Measurements from ENCODE around the gene IBA57. TPM values are rescaled to one million over a fixed set of nuclear protein-coding genes. Genes with fewer than 3 reads are reported as not detected.

IBA57 gene
- total RNA-seq, 2 donors from 2014 or later: 3.5 to 12.2 TPM

GRCh38 chr1:228213917-228214808, 48.6 kb downstream of the IBA57 start:
- TF ChIP-seq, protein P1, sequence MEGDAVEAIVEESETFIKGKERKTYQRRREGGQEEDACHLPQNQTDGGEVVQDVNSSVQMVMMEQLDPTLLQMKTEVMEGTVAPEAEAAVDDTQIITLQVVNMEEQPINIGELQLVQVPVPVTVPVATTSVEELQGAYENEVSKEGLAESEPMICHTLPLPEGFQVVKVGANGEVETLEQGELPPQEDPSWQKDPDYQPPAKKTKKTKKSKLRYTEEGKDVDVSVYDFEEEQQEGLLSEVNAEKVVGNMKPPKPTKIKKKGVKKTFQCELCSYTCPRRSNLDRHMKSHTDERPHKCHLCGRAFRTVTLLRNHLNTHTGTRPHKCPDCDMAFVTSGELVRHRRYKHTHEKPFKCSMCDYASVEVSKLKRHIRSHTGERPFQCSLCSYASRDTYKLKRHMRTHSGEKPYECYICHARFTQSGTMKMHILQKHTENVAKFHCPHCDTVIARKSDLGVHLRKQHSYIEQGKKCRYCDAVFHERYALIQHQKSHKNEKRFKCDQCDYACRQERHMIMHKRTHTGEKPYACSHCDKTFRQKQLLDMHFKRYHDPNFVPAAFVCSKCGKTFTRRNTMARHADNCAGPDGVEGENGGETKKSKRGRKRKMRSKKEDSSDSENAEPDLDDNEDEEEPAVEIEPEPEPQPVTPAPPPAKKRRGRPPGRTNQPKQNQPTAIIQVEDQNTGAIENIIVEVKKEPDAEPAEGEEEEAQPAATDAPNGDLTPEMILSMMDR (IDR thresholded peaks at IDR 0.05): no peak
- DNase-seq (ENCODE audit: low spot score): no peak
- no peaks in the 10 kb centered on the region for H3K36me3 ChIP-seq
- no peak overlapping the region for H3K27ac ChIP-seq
- no peak for ATAC-seq (ENCODE audit: insufficient number of reproducible peaks, low FRiP score, low read depth)
- peak overlapping the region; percentile 85 for H3K4me3 ChIP-seq
- H3K9me3 ChIP-seq: no peaks in the 10 kb centered on the region
- H3K27me3 ChIP-seq (replicated peaks; ENCODE audit: insufficient read depth): no peaks in the 10 kb centered on the region
- peaks cover 4 to 5% of the 10 kb centered on the region in 2 donors for H3K4me1 ChIP-seq (ENCODE audit: control insufficient read depth in 1 of 2, low read depth in 2 of 2)

DNA sequence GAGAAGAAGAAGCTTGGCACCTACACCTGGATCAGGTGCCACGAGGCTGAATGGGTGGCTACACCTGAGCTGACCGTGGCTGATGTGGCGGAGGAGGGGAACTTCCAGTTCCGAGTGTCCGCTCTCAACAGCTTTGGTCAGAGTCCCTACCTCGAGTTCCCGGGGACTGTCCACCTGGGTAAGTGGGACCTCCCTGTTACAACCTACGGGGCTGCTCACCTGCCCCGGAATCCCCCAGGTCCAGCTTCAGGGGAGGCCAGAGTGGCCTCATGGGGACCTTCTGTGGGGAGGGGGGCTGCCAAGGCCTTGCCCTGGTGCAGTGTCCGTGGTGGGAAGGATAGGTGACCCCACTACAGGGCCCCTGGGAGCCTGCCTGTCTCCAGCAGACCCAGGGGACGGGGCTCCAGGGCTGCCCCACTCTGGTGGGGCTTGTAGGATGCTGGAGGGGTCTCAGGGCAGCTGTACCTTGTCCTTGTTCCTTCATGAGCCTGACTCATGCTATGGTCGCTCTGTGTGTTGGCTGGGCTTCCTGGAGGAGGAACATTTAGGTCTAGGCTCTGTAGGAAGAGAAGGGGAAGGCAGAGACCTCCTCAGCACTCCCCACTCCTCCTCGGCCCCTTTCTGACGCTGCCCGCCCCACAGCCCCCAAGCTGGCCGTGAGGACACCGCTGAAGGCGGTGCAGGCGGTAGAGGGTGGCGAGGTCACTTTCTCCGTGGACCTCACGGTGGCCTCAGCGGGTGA, 49.5 kb downstream of the IBA57 start:
- DNase-seq (ENCODE audit: low spot score) (no peak), ATAC-seq (ENCODE audit: insufficient number of reproducible peaks, low FRiP score, low read depth) (no peak)
- TF ChIP-seq, protein P1 (IDR thresholded peaks at IDR 0.05): no peak
- Histone ChIP-seq H3K36me3 (no peaks in the 10 kb centered on the region), H3K4me1 (ENCODE audit: control insufficient read depth in 1 of 2, low read depth in 2 of 2) (peaks cover 4 to 5% of the 10 kb centered on the region in 2 donors), H3K4me3 (no peak overlapping the region), H3K27me3 (replicated peaks; ENCODE audit: insufficient read depth) (no peaks in the 10 kb centered on the region), H3K27ac (no peak overlapping the region), H3K9me3 (no peaks in the 10 kb centered on the region)

DNA sequence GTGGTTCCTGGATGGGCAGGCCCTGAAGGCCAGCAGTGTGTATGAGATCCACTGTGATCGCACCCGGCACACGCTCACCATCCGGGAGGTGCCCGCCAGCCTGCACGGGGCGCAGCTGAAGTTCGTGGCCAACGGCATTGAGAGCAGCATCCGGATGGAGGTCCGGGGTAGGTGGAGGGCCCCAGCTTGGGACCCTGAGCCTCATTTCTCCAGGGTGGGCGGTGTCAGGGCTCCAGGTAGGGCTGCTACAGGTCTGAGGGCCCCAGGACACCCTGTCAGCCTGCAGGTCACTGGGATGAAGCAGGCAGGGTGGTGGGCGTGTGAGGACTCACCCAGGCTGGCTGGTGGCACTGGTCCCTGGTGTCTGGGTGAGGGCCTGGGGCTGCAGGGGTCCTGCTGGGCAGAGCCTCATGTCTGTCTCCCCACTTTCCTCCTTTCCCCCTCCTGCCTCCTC, 50.1 kb downstream of the IBA57 start:
- H3K36me3 ChIP-seq: no peaks in the 10 kb centered on the region
- no peak overlapping the region for H3K4me3 ChIP-seq
- TF ChIP-seq, protein P1 (IDR thresholded peaks at IDR 0.05): no peak
- no peak overlapping the region for H3K27ac ChIP-seq
- H3K9me3 ChIP-seq: no peaks in the 10 kb centered on the region
- H3K4me1 ChIP-seq (ENCODE audit: control insufficient read depth in 1 of 2, low read depth in 2 of 2): peaks cover 4 to 5% of the 10 kb centered on the region in 2 donors
- H3K27me3 ChIP-seq (replicated peaks; ENCODE audit: insufficient read depth): no peaks in the 10 kb centered on the region
- DNase-seq (ENCODE audit: low spot score) (no peak), ATAC-seq (ENCODE audit: insufficient number of reproducible peaks, low FRiP score, low read depth) (no peak)

- Histone ChIP-seq H3K36me3 (no peaks in the 10 kb centered on the region), H3K9me3 (no peaks in the 10 kb centered on the region), H3K4me3 (no peak overlapping the region), H3K4me1 (ENCODE audit: control insufficient read depth in 1 of 2, low read depth in 2 of 2) (peaks cover 4 to 5% of the 10 kb centered on the region in 2 donors), H3K27me3 (replicated peaks; ENCODE audit: insufficient read depth) (no peaks in the 10 kb centered on the region), H3K27ac (no peak overlapping the region)
- TF ChIP-seq, protein P1 (IDR thresholded peaks at IDR 0.05): no peak
- no peak for DNase-seq (ENCODE audit: low spot score)
- ATAC-seq (ENCODE audit: insufficient number of reproducible peaks, low FRiP score, low read depth): no peak
These were observed 51.0 kb downstream of the IBA57 start for GRCh38 chr1:228216371-228217320.

All from thoracic aorta (tissue), 2 donors.